Measurements from ENCODE around the gene RSBN1. TPM values are rescaled to one million over a fixed set of nuclear protein-coding genes. Genes with fewer than 3 reads are reported as not detected.

Gene RSBN1
- total and polyA plus RNA-seq, 2 experiments from 2014 or later: 12.8 to 20.3 TPM

GRCh38 chr1:113805256-113805531 is 7.1 kb downstream of the RSBN1 start:
- peaks cover 14% of the 10 kb centered on the region for H4K20me1 ChIP-seq (ENCODE audit: insufficient read depth, poor library complexity, severe bottlenecking)
- no peak for TF ChIP-seq EZH2phosphoT487 (IDR thresholded peaks at IDR 0.05; ENCODE audit: low read depth, severe bottlenecking, unreplicated experiment)
- TF ChIP-seq EZH2 (IDR thresholded peaks at IDR 0.05; ENCODE audit: borderline replicate concordance): no peak
- TF ChIP-seq CTCF (IDR thresholded peaks at IDR 0.05; ENCODE audit: poor library complexity): no peak

GRCh38 chr1:113804421-113805255 is 7.6 kb downstream of the RSBN1 start:
- H3K4me2 ChIP-seq: peak overlapping the region; percentile 63
- WGBS (ENCODE audit: low lambda C conversion rate, missing lambda C conversion rate): 64% methylated on average over 8 of the region's 8 CpGs
- no peaks in the 10 kb centered on the region for H3K9me3 ChIP-seq (ENCODE audit: low read depth)
- H3K9me2 ChIP-seq (replicated peaks; ENCODE audit: insufficient read depth): no peaks in the 10 kb centered on the region
- TF ChIP-seq EZH2 (IDR thresholded peaks at IDR 0.05; ENCODE audit: borderline replicate concordance) (no peak), CTCF (IDR thresholded peaks at IDR 0.05; ENCODE audit: poor library complexity) (no peak), EZH2phosphoT487 (IDR thresholded peaks at IDR 0.05; ENCODE audit: low read depth, severe bottlenecking, unreplicated experiment) (no peak)
- no peaks in the 10 kb centered on the region for H3K27me3 ChIP-seq
- peak; percentile 60 for DNase-seq (ENCODE audit: low spot score)
- peak overlapping the region; percentile 1 for H3K4me3 ChIP-seq
- H3K79me2 ChIP-seq: peaks cover 97% of the 10 kb centered on the region
- peak overlapping the region; percentile 76 for H3K27ac ChIP-seq
- no peaks in the 10 kb centered on the region for H3K36me3 ChIP-seq (replicated peaks; ENCODE audit: insufficient read depth, low read depth)
- H3K4me1 ChIP-seq (ENCODE audit: insufficient read depth): peaks cover 20% of the 10 kb centered on the region
- peaks cover 18% of the 10 kb centered on the region for H4K20me1 ChIP-seq (ENCODE audit: insufficient read depth, poor library complexity, severe bottlenecking)
- no peak overlapping the region for H2AFZ ChIP-seq

More at GRCh38 chr1:113805256-113805531, 7.1 kb downstream of the RSBN1 start:
- Histone ChIP-seq H3K4me1 (ENCODE audit: insufficient read depth) (peaks cover 22% of the 10 kb centered on the region), H2AFZ (no peak overlapping the region), H3K4me2 (no peak overlapping the region), H3K79me2 (peaks cover 97% of the 10 kb centered on the region), H3K9me2 (replicated peaks; ENCODE audit: insufficient read depth) (no peaks in the 10 kb centered on the region), H3K36me3 (replicated peaks; ENCODE audit: insufficient read depth, low read depth) (no peaks in the 10 kb centered on the region), H3K27me3 (no peaks in the 10 kb centered on the region), H3K4me3 (no peak overlapping the region), H3K27ac (peak overlapping the region; percentile 74), H3K9me3 (ENCODE audit: low read depth) (no peaks in the 10 kb centered on the region)
- DNase-seq (ENCODE audit: low spot score): no peak
- WGBS (ENCODE audit: low lambda C conversion rate, missing lambda C conversion rate): 92% methylated on average over 6 of the region's 6 CpGs

- no peak for DNase-seq (ENCODE audit: low spot score)
- peaks cover 21% of the 10 kb centered on the region for H4K20me1 ChIP-seq (ENCODE audit: insufficient read depth, poor library complexity, severe bottlenecking)
- H3K36me3 ChIP-seq (replicated peaks; ENCODE audit: insufficient read depth, low read depth): no peaks in the 10 kb centered on the region
- no peak overlapping the region for H3K27ac ChIP-seq
- peaks cover 13% of the 10 kb centered on the region for H3K4me1 ChIP-seq (ENCODE audit: insufficient read depth)
- no peaks in the 10 kb centered on the region for H3K9me3 ChIP-seq (ENCODE audit: low read depth)
- no peak overlapping the region for H3K4me2 ChIP-seq
- H3K9me2 ChIP-seq (replicated peaks; ENCODE audit: insufficient read depth): no peaks in the 10 kb centered on the region
- H3K4me3 ChIP-seq: no peak overlapping the region
- TF ChIP-seq EZH2phosphoT487 (IDR thresholded peaks at IDR 0.05; ENCODE audit: low read depth, severe bottlenecking, unreplicated experiment) (no peak), CTCF (IDR thresholded peaks at IDR 0.05; ENCODE audit: poor library complexity) (no peak), EZH2 (IDR thresholded peaks at IDR 0.05; ENCODE audit: borderline replicate concordance) (no peak)
- no peaks in the 10 kb centered on the region for H3K27me3 ChIP-seq
- 96% methylated on average over 3 of the region's 3 CpGs for WGBS (ENCODE audit: low lambda C conversion rate, missing lambda C conversion rate)
- H3K79me2 ChIP-seq: peaks cover 97% of the 10 kb centered on the region
- no peak overlapping the region for H2AFZ ChIP-seq
These were observed 9.8 kb downstream of the RSBN1 start for GRCh38 chr1:113802367-113803007.

Measured in hepatocyte (in vitro differentiated cells).